NB4 (cell line): ENCODE data around the gene DNAJB12.

Experiments used
- CTCF ChIP-seq: IDR thresholded peaks from one replicate; pipeline ENCODE4 v1.5.1; 2012; ENCODE audit warnings: low read depth, low read length
- POLR2A ChIP-seq: IDR thresholded peaks from 2 replicates; pipeline ENCODE4 v1.6.1; 2011; ENCODE audit warnings: mild to moderate bottlenecking; ENCODE audit not compliant: insufficient read length; ENCODE audit errors: extremely low read depth

- TF ChIP-seq CTCF (no peak), POLR2A (no peak)
These were observed 62.5 kb downstream of the DNAJB12 start for GRCh38 chr10:72292223-72292691.
